NCI-H460 (cell line): ENCODE data around the gene CBX3. TPM values are rescaled to one million over a fixed set of nuclear protein-coding genes. Genes with fewer than 3 reads are reported as not detected.

Source experiments
- total RNA-seq: library from RNA; depleted of rRNA; stranded (reverse); fragments of >200 nt; shearing (Covaris generic); gene quantifications from 2 replicates; pipeline ENCODE4 v1.2.3, GENCODE V29; 2014; rRNA removed

CBX3 gene
- total RNA-seq, 1 experiment from 2014 or later: 252 TPM

Other genes starting within 250 kb of the CBX3 start
- gene NFE2L3, start 49.5 kb upstream of the CBX3 start, total RNA-seq: 10.6 and 12.4 TPM in 2 replicates
- 214 and 284 TPM in 2 replicates for gene HNRNPA2B1, start 999 bp upstream of the CBX3 start, total RNA-seq
- 16.0 and 18.3 TPM in 2 replicates for gene SNX10, start 90.1 kb downstream of the CBX3 start, total RNA-seq